Retina (tissue), 1 donor: ENCODE results near the gene FADS3.

Experiments used
- DNase-seq: peaks from one replicate; pipeline ENCODE4 v3.0.0-alpha.2; 2016

Gene FADS3

GRCh38 chr11:61833471-61833870 lies 57.9 kb downstream of the FADS3 start:
- no peak for DNase-seq

DNA sequence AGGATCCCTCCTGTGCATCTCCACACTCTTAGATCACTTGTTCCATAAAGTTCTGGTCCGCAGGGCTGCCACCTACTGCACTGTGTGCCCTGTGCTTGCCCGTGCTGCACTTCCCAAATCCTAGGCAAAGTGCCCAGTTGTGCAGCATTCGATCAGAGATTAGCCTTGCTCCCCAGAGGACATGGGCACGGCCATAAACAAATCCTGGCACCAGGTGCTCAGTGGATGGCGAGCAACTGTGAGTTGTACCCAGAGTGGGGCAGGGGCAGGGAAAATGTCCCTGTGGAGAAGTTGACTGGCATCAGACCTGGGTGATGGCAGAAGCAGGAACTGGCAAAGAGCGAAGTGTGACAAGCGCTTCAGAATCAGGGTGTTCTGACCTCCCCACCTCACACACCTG lies 58.6 kb downstream of the FADS3 start:
- no peak for DNase-seq

DNA sequence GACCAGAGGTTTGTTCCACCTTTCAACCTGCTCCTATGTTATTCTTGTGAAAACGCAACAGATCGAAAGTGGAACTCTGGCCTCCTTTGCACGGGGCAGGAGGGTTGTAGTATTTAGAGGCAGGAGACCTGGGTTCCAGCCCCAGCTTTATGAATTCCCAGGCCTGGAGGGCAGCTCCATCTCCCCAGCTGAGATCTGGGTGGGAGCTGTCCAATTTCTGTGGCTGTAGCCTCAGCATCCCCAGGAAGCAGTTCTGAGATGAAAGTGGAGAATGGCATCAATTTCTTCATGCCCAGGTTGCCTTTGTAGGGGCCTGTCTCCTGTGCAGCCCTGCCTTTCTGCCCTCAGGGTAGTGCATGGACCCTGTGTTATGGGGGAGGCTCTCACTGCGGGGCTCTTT lies 59.1 kb downstream of the FADS3 start:
- no peak for DNase-seq

GRCh38 chr11:61830237-61831105 lies 60.9 kb downstream of the FADS3 start:
- no peak for DNase-seq

GRCh38 chr11:61829806-61830205 lies 61.5 kb downstream of the FADS3 start:
- DNase-seq, result no peak

DNA sequence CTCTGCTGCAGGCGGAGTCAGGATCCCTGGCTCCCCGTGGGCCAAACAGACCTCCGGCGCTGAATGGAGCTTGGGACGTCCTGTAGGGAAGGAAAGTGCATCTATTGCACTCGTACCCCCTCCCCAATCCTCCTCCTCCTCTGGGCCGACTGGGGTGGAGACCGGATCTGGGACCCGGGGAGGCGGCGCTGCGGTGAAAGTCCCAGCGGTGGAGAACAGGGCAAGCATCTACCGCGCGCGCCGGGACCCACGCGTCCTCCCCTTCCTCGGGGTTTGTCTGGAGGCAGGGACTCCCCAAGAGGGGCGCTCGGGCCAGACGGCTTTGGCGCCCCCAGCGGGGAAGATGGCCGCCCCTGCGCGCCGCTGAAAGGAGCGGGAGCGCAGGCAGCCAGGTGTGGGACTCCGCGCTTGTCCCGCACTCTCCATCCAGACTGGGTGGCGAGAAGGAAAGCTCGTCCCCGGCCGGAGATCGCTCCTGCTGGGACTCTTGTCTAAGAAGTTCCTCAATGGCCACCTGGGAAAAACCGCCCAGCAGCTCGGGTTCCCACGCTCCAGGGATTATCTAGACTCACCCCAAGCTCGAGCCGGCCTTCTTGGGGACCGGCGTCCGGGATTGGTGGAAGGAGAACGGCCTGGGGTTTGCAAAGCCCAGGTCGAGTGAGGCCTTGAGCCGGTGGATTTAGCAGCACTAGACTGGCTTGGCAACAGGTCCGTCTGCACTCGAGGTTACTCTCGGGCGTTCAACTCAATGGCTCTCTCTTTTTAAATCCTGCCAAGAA lies 62.5 kb downstream of the FADS3 start:
- peak; percentile 85 for DNase-seq

DNA sequence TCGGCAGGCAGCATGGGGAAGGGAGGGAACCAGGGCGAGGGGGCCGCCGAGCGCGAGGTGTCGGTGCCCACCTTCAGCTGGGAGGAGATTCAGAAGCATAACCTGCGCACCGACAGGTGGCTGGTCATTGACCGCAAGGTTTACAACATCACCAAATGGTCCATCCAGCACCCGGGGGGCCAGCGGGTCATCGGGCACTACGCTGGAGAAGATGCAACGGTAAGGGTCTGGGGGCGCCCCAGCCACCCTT lies 63.0 kb downstream of the FADS3 start:
- no peak for DNase-seq

- DNase-seq, result peak; percentile 95
Measured at GRCh38 chr11:61827571-61828378, 63.6 kb downstream of the FADS3 start, which contains the start of gene FADS2. Gene FADS2 (plus strand): TSS chr11:61828300. CDS start chr11:61828391, 91 bp downstream.

DNA sequence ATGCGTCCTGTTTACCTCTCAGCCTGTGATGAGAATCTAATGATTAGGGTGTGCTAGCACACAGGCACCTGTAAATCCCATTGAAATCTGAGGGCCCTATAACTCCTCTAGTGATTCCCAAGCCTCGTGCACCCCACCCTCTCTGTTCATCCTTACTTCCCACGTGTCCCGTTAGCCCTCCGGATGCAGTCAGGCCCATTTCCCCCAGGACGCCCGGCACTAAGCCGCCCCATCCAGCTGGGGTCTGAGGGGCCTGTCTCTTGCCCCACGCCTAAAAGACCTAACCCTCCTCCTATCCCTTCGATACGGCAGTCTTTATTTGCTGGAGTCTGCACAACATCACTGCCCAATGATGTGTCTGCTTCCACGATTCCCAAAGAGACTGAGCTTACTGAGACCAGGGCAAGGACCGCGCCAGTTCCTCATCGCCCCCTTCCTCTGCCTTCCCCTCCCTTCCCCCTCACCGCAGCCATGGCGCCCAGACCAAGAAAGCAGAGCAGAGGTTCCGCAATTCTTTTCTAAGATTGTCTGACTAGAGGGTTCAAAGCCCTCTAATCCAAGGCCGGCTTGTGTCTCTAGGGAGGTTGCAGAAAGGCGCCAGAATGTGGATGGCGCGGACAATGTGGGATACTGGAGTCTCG lies 64.3 kb downstream of the FADS3 start:
- no peak for DNase-seq
